DOHH2 (cell line): ENCODE data around the gene CFTR.

Experiments
- H3F3A ChIP-seq: fragments of 200-600 bp; sonication (generic), shearing (Covaris generic); 2 replicates; pipeline ENCODE4 v1.6.0; 2016; ENCODE audit warnings: antibody characterized with exemption, mild to moderate bottlenecking; ENCODE audit not compliant: control insufficient read depth, insufficient read depth
- H3K27ac ChIP-seq: fragments of 200-600 bp; sonication (generic); 2 replicates; pipeline ENCODE4 v1.5.1; 2014; ENCODE audit warnings: low read depth, mild to moderate bottlenecking, low read length, moderate library complexity
- H3K27me3 ChIP-seq: fragments of 200-600 bp; sonication (generic); 2 replicates; pipeline ENCODE4 v1.6.1; 2014; ENCODE audit warnings: mild to moderate bottlenecking, low read length, mixed read lengths; ENCODE audit not compliant: control insufficient read depth
- H3K36me3 ChIP-seq: fragments of 200-600 bp; sonication (generic); 2 replicates; pipeline ENCODE4 v1.6.1; 2014; ENCODE audit warnings: mild to moderate bottlenecking, low read length, moderate library complexity, mixed read lengths; ENCODE audit not compliant: control insufficient read depth
- H3K4me1 ChIP-seq: fragments of 200-600 bp; sonication (generic); 2 replicates; pipeline ENCODE4 v1.6.1; 2014; ENCODE audit warnings: mild to moderate bottlenecking, low read length, mixed read lengths; ENCODE audit not compliant: control insufficient read depth
- H3K4me2 ChIP-seq: fragments of 200-600 bp; sonication (generic); 2 replicates; pipeline ENCODE4 v1.6.0; 2014; ENCODE audit warnings: mild to moderate bottlenecking, low read length, moderate library complexity
- H3K4me3 ChIP-seq: fragments of 200-600 bp; sonication (generic); 2 replicates; pipeline ENCODE4 v1.5.1; 2014; ENCODE audit warnings: mild to moderate bottlenecking, low read length, mixed read lengths
- H3K79me2 ChIP-seq: fragments of 200-600 bp; sonication (generic); 2 replicates; pipeline ENCODE4 v1.6.1; 2014; ENCODE audit warnings: mild to moderate bottlenecking, low read length, mixed read lengths; ENCODE audit not compliant: control insufficient read depth
- H3K9me2 ChIP-seq: fragments of 200-600 bp; sonication (generic); replicated peaks from 2 replicates; pipeline ENCODE4 v1.6.1; 2014; ENCODE audit warnings: mild to moderate bottlenecking, low read length, mixed read lengths; ENCODE audit not compliant: control insufficient read depth
- H3K9me3 ChIP-seq: fragments of 200-600 bp; sonication (generic); 2 replicates; pipeline ENCODE4 v1.6.1; 2014; ENCODE audit warnings: antibody characterized with exemption, low read length, mixed read lengths; ENCODE audit not compliant: control insufficient read depth, insufficient read depth
- H4K20me1 ChIP-seq: fragments of 200-600 bp; sonication (generic); 2 replicates; pipeline ENCODE4 v1.6.0; 2014; ENCODE audit warnings: low read depth, mild to moderate bottlenecking, antibody characterized with exemption, low read length, moderate library complexity; ENCODE audit not compliant: control insufficient read depth, insufficient read depth
- EZH2phosphoT487 ChIP-seq: fragments of 200-600 bp; sonication (generic); IDR thresholded peaks from 2 replicates; pipeline ENCODE4 v1.6.1; 2017; ENCODE audit warnings: borderline replicate concordance, mild to moderate bottlenecking, antibody characterized with exemption, low read length, moderate library complexity, mixed read lengths
- TF ChIP-seq, protein P1 (sequence below): fragments of 200-600 bp; sonication (generic); IDR thresholded peaks from one replicate; pipeline ENCODE4 v1.5.1; 2014; ENCODE audit warnings: antibody characterized with exemption, mild to moderate bottlenecking, low read depth, low read length; ENCODE audit not compliant: poor library complexity, severe bottlenecking

CFTR gene

GRCh38 chr7:117562759-117563158, 82.9 kb downstream of the CFTR start:
- Histone ChIP-seq H4K20me1 (no peaks in the 10 kb centered on the region), H3K36me3 (no peaks in the 10 kb centered on the region), H3K79me2 (no peaks in the 10 kb centered on the region), H3K4me2 (no peak overlapping the region), H3K27me3 (no peaks in the 10 kb centered on the region), H3F3A (no peaks in the 10 kb centered on the region), H3K4me3 (no peak overlapping the region), H3K9me3 (no peaks in the 10 kb centered on the region), H3K9me2 (no peaks in the 10 kb centered on the region), H3K27ac (no peak overlapping the region), H3K4me1 (no peaks in the 10 kb centered on the region)
- TF ChIP-seq EZH2phosphoT487 = no peak
- TF ChIP-seq, protein P1, sequence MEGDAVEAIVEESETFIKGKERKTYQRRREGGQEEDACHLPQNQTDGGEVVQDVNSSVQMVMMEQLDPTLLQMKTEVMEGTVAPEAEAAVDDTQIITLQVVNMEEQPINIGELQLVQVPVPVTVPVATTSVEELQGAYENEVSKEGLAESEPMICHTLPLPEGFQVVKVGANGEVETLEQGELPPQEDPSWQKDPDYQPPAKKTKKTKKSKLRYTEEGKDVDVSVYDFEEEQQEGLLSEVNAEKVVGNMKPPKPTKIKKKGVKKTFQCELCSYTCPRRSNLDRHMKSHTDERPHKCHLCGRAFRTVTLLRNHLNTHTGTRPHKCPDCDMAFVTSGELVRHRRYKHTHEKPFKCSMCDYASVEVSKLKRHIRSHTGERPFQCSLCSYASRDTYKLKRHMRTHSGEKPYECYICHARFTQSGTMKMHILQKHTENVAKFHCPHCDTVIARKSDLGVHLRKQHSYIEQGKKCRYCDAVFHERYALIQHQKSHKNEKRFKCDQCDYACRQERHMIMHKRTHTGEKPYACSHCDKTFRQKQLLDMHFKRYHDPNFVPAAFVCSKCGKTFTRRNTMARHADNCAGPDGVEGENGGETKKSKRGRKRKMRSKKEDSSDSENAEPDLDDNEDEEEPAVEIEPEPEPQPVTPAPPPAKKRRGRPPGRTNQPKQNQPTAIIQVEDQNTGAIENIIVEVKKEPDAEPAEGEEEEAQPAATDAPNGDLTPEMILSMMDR = no peak

DNA sequence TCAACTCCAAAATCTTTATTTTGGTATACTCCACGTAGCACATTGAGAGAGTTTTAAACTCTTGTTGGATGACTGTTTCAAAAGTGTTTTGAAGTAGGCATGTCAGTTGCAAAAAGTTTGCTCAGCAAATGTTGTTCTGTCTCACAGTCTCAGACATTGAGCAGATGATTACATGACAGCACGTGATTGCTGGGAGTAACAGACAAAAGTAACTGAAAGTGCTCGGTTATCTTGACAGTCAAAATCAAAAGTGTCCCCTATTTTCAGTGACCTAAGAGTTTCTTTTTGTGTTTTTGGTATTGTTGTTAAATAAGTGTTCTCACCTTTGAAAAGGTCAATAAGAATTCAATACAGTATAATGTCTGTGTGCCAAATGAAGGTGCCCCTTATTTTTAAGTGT, 84.3 kb downstream of the CFTR start:
- no peaks in the 10 kb centered on the region for H3F3A ChIP-seq
- no peaks in the 10 kb centered on the region for H3K36me3 ChIP-seq
- H3K79me2 ChIP-seq = no peaks in the 10 kb centered on the region
- H3K4me1 ChIP-seq = no peaks in the 10 kb centered on the region
- no peaks in the 10 kb centered on the region for H4K20me1 ChIP-seq
- H3K27me3 ChIP-seq = no peaks in the 10 kb centered on the region
- no peak for TF ChIP-seq EZH2phosphoT487
- TF ChIP-seq, protein P1 = no peak
- H3K27ac ChIP-seq = no peak overlapping the region
- no peaks in the 10 kb centered on the region for H3K9me3 ChIP-seq
- H3K9me2 ChIP-seq = no peaks in the 10 kb centered on the region
- H3K4me3 ChIP-seq = no peak overlapping the region
- H3K4me2 ChIP-seq = no peak overlapping the region

- H3K79me2 ChIP-seq = no peaks in the 10 kb centered on the region
These were observed 84.8 kb downstream of the CFTR start for GRCh38 chr7:117564627-117565026.

More at GRCh38 chr7:117564627-117565026, 84.8 kb downstream of the CFTR start:
- no peak overlapping the region for H3K4me3 ChIP-seq
- no peaks in the 10 kb centered on the region for H3K27me3 ChIP-seq
- TF ChIP-seq, protein P1 = no peak
- no peak for TF ChIP-seq EZH2phosphoT487
- no peak overlapping the region for H3K4me2 ChIP-seq
- no peaks in the 10 kb centered on the region for H3K36me3 ChIP-seq
- H3K9me2 ChIP-seq = no peaks in the 10 kb centered on the region
- no peaks in the 10 kb centered on the region for H3K9me3 ChIP-seq
- H4K20me1 ChIP-seq = no peaks in the 10 kb centered on the region
- H3F3A ChIP-seq = no peaks in the 10 kb centered on the region
- H3K27ac ChIP-seq = no peak overlapping the region
- no peaks in the 10 kb centered on the region for H3K4me1 ChIP-seq
